Amniotic epithelial cell (primary cell): ENCODE data around the gene C2CD4D.
"Not testable (repeated sequence)": the region's sequence is repeated elsewhere in the genome, so short reads cannot be mapped to it uniquely, and the experiment has no call there.

ENCODE experiments used
- DNase-seq: peaks from one replicate; pipeline ENCODE4 v3.0.0-alpha.2; 2010; ENCODE audit warnings: low read depth

The C2CD4D gene

DNA sequence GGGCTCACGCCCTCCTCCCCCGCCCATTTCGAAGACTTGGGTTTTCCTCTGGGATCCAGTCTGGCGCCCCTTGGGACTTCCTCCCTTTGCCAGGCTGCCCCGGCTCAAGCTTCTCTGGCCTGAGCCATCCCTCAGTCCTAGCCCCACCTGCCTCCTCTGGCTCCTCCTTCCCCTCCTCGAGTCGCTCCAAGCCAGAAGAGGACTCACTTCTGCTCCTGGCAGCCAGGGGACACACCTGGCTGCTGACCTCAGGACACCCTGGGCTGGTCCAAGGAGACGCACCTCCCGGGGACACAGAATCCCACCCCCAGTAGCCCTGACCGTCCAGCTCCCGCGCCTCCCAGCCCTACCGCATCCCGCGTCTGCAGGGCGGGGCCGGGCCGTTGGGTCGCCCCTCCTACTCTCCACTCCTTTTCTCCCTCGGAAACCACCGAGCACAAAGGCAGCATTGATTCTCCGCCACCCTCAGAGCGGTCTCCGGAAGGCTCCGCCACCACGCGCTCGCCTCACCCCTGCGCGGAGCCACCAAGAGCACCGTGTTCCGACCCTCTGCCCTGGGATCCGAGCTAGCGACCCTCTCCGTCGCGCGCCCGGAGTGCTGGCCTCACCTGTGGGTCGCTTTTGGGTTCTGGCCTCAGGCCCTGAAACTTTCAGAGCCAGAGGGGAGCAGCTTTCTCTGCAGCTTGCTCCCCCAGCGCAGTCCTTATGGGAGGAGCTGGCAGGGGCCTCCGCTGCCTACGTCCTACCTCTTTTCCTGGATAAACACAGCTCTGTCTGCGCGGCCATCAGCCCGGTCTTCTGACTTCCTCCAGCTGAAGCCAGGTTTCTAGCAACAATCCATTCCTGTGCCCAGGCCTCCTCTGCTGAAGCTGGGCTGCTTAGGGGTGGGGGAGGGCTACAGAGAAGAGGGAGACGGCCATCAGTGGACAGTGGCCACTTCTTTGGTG is at the start of gene C2CD4D:
Gene C2CD4D, minus strand, starts transcription at position 364 of the 947 bp plus-strand sequence. CDS start 831 bp downstream, outside the sequence.
- no peak for DNase-seq

GRCh38 chr1:151888972-151889570 is 49.5 kb upstream of the C2CD4D start:
- no peak for DNase-seq

- DNase-seq: peak; percentile 69
These were observed 47.4 kb upstream of the C2CD4D start for GRCh38 chr1:151887028-151887427.

- no peak for DNase-seq
These were observed 45.9 kb upstream of the C2CD4D start for GRCh38 chr1:151885479-151885878.

DNA sequence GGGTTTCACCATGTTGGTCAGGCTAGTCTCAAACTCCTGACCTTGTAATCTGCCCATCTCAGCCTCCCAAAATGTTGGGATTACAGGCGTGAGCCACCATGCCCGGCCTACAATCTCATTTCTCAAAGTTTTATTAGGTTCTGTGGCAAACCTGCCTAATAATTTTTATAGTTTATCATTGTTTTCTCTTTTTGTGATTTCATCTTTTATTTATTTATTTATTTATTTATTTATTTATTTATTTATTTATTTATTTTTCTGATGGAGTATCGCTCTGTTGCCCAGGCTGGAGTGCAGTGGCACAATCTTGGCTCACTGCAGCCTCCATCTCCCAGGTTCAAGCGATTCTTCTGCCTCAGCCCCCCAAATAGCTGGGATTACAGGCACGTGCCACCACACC is 45.3 kb upstream of the C2CD4D start:
- not testable (repeated sequence) for DNase-seq

- not testable (repeated sequence) for DNase-seq
These were observed 44.8 kb upstream of the C2CD4D start for GRCh38 chr1:151884445-151884844.

- not testable (repeated sequence) for DNase-seq
These were observed 44.3 kb upstream of the C2CD4D start for GRCh38 chr1:151883898-151884297.

DNA sequence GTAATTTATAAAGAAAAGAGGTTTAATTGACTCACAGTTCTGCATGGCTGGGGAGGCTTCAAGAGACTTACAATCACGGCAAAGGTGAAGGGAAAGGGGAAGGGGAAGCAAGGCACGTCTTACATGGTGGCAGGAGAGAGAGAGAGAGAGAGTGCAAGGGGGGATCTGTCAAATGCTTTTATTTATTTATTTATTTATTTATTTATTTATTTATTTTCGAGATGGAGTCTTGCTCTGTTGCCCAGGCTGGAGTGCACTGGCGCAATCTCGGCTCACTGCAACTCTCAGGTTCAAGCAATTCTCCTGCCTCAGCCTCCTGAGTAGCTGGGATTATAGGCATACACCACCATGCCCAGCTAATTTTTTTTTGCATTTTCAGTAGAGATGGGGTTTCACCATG is 43.3 kb upstream of the C2CD4D start:
- not testable (repeated sequence) for DNase-seq

DNA sequence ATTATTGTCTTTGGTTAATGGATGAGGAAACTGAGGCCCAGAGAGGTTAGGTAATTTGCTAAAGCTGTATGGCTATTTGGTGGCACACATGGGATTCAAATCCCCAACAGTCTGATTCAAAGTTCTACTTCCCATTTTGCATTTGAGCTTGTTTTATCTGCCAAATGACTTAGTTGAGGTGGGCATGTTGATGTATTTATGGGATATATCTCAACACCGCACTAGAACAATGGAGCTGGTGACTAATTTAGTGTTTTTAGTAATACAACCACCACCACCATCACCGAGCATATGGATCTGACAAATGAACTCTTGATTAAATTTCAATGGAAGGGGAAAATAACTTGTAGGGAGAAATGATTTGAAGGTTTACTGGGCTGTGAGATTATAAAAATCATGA is 42.8 kb upstream of the C2CD4D start:
- no peak for DNase-seq

- no peak for DNase-seq
These were observed 41.9 kb upstream of the C2CD4D start for GRCh38 chr1:151881479-151881878.

GRCh38 chr1:151875419-151876097 is 35.9 kb upstream of the C2CD4D start:
- no peak for DNase-seq

DNA sequence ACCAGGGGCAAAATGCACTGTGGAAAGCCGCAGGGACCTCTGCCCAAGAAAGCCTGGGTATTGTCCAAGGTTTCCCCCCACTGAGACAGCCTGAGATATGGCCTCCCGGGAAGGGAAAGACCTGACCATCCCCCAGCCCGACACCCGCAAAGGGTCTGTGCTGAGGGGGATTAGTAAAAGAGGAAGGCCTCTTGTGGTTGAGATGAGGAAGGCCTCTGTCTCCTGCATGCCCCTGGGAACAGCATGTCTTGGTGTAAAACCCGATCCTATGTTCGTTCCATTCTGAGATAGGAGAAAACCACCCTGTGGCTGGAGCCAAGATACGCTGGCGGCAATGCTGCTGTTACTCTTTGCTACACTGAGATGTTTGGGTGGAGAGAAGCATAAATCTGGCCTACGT is 33.2 kb upstream of the C2CD4D start:
- DNase-seq: peak; percentile 41

GRCh38 chr1:151871284-151872030 is 31.8 kb upstream of the C2CD4D start:
- no peak for DNase-seq

DNA sequence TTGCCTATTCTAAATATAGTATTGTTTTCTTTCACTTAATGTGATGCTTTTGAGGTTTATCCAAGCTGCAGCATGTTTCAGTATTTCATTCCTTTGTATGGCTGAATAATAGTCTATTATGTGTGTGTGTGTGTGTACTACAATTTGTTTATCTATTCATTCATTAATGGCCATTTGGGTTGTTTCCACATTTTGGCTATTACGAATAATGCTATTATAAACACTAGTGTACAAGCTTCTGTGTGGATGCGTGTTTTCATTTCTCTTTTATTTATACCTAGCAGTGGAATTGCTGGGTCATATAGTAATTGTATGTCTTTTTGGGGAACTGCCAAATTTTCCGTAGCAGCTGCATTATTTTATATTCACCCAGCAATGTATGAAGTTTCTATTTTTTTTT is 28.9 kb upstream of the C2CD4D start:
- no peak for DNase-seq

DNA sequence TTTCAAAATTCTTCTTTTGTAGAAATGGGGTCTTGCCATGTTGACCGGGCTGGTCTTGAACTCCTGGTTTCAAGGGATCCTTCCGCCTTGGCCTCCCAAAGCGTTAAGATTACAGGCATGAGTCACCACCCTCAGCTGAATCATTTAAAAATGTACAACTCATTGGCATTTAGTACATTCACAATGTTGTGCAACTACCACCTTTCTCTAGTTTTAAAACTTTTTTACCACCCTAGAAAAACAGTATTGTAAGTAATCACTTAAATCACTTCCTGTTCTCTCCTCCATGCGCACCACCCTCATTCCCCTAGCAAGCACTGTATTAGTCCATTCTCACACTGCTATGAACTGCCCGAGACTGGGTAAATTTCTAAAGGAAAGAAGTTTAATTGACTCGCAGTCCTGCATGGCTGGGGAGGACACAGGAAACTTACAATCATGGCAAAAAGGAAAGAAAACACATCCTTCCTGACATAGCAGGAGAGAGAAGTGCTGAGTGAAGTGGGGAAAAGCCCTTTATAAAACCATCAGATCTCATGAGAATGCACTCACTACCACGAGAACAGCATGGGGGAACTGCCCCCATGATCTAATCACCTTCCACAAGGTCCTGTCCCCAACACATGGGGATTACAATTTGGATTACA is 28.3 kb upstream of the C2CD4D start:
- DNase-seq: peak; percentile 82

DNA sequence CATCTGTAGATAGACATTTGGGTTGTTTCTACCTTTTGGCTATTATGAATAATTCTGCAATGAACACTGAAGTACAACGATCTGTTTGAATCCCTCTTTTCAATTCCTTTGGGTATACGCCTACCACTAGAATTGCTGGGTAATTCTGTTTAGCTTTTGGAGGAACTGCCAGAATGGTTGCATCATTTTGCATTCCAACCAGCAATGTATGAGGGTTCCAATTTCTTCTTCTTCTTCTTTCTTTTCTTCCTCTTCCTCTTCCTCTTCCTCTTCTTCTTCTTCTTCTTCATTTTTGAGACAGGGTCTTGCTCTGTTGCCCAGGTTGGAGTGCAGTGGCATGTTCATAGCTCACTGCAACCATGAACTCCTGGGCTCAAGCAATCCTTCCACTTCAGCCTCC is 27.7 kb upstream of the C2CD4D start:
- DNase-seq: no peak

GRCh38 chr1:151864411-151864810 is 24.8 kb upstream of the C2CD4D start:
- DNase-seq: no peak

- no peak for DNase-seq
These were observed 23.0 kb upstream of the C2CD4D start for GRCh38 chr1:151862604-151863003.

- DNase-seq: no peak
These were observed 21.0 kb upstream of the C2CD4D start for GRCh38 chr1:151860504-151861187.

GRCh38 chr1:151859891-151860293 is 20.3 kb upstream of the C2CD4D start:
- no peak for DNase-seq
